Activated naive CD8-positive, alpha-beta T cell treated with anti-CD3 and anti-CD28 coated beads, Interleukin-2, amount 50 U/mL, for 24 hours (primary cell): ENCODE results near the gene EML1.

ENCODE experiments used
- ATAC-seq: fragments of 150-1000 bp; cut with Tn5 transposase; one replicate; pipeline ENCODE4 v1.10.0; 2021
- DNase-seq: peaks from one replicate; pipeline ENCODE4 v3.0.0; 2021
- H3K27ac Mint-ChIP-seq: one replicate; pipeline ENCODE4 v1.8.0; 2021; ENCODE audit warnings: mild to moderate bottlenecking, mixed read lengths
- H3K27me3 Mint-ChIP-seq: one replicate; pipeline ENCODE4 v1.8.0; 2021; ENCODE audit warnings: mixed read lengths
- H3K36me3 Mint-ChIP-seq: one replicate; pipeline ENCODE4 v1.8.0; 2021; ENCODE audit warnings: low read depth, mixed read lengths
- H3K4me1 Mint-ChIP-seq: one replicate; pipeline ENCODE4 v1.8.0; 2021; ENCODE audit warnings: mixed read lengths
- H3K4me3 Mint-ChIP-seq: one replicate; pipeline ENCODE4 v1.8.0; 2021; ENCODE audit warnings: mild to moderate bottlenecking, moderate library complexity, mixed read lengths
- H3K9me3 Mint-ChIP-seq: one replicate; pipeline ENCODE4 v1.8.0; 2021; ENCODE audit warnings: mixed read lengths

The EML1 gene

GRCh38 chr14:99839696-99840095, 46.5 kb downstream of the EML1 start:
- Mint-ChIP-seq H3K27ac (no peak overlapping the region), H3K4me1 (no peaks in the 10 kb centered on the region)

GRCh38 chr14:99840265-99840664, 47.1 kb downstream of the EML1 start:
- no peak for DNase-seq
- Mint-ChIP-seq H3K4me3 (no peak overlapping the region), H3K27ac (no peak overlapping the region), H3K9me3 (no peaks in the 10 kb centered on the region), H3K27me3 (peaks cover 55% of the 10 kb centered on the region), H3K36me3 (no peaks in the 10 kb centered on the region), H3K4me1 (no peaks in the 10 kb centered on the region)
- no peak for ATAC-seq

More at GRCh38 chr14:99839696-99840095, 46.5 kb downstream of the EML1 start:
- no peak for DNase-seq
- Mint-ChIP-seq H3K9me3 (no peaks in the 10 kb centered on the region), H3K36me3 (no peaks in the 10 kb centered on the region), H3K4me3 (no peak overlapping the region), H3K27me3 (peaks cover 53% of the 10 kb centered on the region)
- no peak for ATAC-seq

- peaks cover 50% of the 10 kb centered on the region for H3K27me3 Mint-ChIP-seq
- no peak overlapping the region for H3K4me3 Mint-ChIP-seq
- no peak for ATAC-seq
- no peak for DNase-seq
- no peaks in the 10 kb centered on the region for H3K9me3 Mint-ChIP-seq
- H3K27ac Mint-ChIP-seq, result no peak overlapping the region
- H3K4me1 Mint-ChIP-seq, result no peaks in the 10 kb centered on the region
- H3K36me3 Mint-ChIP-seq, result no peaks in the 10 kb centered on the region
Observed at GRCh38 chr14:99840774-99841305, 47.6 kb downstream of the EML1 start.

DNA sequence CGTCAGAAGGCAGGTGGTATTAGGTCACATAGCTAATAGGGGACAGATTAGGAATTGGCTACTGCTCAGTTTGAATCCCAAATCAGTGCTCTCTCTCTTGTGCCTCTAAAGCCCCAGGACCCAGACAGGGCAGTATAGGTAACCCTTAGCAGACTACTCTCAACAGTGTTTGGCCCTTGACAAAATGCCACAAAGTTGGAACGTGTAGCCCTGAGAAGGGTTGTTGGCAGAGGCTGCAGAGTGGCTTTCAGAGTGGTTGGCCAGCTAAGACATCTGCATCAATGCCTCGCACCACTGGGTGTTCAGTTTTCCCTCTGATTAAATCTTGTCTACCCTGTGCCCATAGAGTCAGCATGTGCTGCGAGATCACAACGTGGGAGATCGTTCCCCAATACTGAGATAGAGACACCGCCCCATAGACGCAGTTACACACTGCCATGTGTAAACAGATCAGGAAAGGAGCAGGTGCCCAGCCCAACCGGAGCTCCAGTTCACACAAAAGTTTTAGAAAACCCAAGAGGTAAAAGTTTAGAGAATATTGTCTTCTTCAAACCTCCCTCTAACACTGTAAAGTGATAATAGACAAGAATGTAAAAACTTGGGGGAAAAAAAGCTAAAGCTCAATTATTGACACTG, 48.3 kb downstream of the EML1 start:
- DNase-seq, result no peak
- Mint-ChIP-seq H3K27me3 (peaks cover 44% of the 10 kb centered on the region), H3K36me3 (no peaks in the 10 kb centered on the region), H3K4me3 (no peak overlapping the region), H3K27ac (no peak overlapping the region), H3K4me1 (no peaks in the 10 kb centered on the region), H3K9me3 (no peaks in the 10 kb centered on the region)
- ATAC-seq, result no peak

- H3K27ac Mint-ChIP-seq, result no peak overlapping the region
- DNase-seq (no peak), ATAC-seq (no peak)
- H3K27me3 Mint-ChIP-seq, result peaks cover 41% of the 10 kb centered on the region
- H3K4me1 Mint-ChIP-seq, result no peaks in the 10 kb centered on the region
- H3K9me3 Mint-ChIP-seq, result peaks cover 3% of the 10 kb centered on the region
- H3K36me3 Mint-ChIP-seq, result no peaks in the 10 kb centered on the region
- H3K4me3 Mint-ChIP-seq, result no peak overlapping the region
Observed at GRCh38 chr14:99842141-99842540, 48.9 kb downstream of the EML1 start.

- no peaks in the 10 kb centered on the region for H3K36me3 Mint-ChIP-seq
- H3K27ac Mint-ChIP-seq, result no peak overlapping the region
- peaks cover 22% of the 10 kb centered on the region for H3K27me3 Mint-ChIP-seq
- ATAC-seq (no peak), DNase-seq (no peak)
- no peak overlapping the region for H3K4me3 Mint-ChIP-seq
- H3K4me1 Mint-ChIP-seq, result no peaks in the 10 kb centered on the region
- H3K9me3 Mint-ChIP-seq, result peaks cover 11% of the 10 kb centered on the region
Observed at GRCh38 chr14:99846808-99847207, 53.6 kb downstream of the EML1 start.

- H3K9me3 Mint-ChIP-seq, result peaks cover 11% of the 10 kb centered on the region
Observed at GRCh38 chr14:99850709-99851108, 57.5 kb downstream of the EML1 start.

DNA sequence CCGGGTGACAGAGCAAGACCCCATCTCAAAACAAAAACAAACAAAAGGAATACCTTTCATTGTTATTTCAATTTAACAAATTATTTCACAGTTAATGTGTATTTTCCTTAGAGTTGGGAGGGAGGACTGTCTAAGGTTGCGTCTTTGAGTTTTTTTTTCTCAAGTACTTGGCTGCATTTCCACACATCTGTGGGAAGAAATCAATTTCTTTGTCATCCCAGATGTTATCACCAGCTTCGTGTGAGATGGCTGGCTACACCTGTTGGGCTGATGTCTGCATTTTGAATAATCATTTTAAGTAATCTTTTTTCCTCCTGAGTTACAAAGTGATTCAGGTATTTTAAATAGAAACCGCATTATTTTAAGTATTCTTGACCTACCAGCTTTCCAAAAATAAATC, 59.4 kb downstream of the EML1 start:
- no peak overlapping the region for H3K27ac Mint-ChIP-seq
- H3K27me3 Mint-ChIP-seq, result peaks cover 13% of the 10 kb centered on the region
- no peak overlapping the region for H3K4me3 Mint-ChIP-seq
- no peaks in the 10 kb centered on the region for H3K36me3 Mint-ChIP-seq
- H3K9me3 Mint-ChIP-seq, result peaks cover 5% of the 10 kb centered on the region
- no peaks in the 10 kb centered on the region for H3K4me1 Mint-ChIP-seq
- ATAC-seq (no peak), DNase-seq (no peak)

More at GRCh38 chr14:99850709-99851108, 57.5 kb downstream of the EML1 start:
- DNase-seq (no peak), ATAC-seq (no peak)
- Mint-ChIP-seq H3K4me1 (no peaks in the 10 kb centered on the region), H3K36me3 (no peaks in the 10 kb centered on the region), H3K27me3 (peaks cover 11% of the 10 kb centered on the region), H3K4me3 (no peak overlapping the region), H3K27ac (no peak overlapping the region)

GRCh38 chr14:99853206-99853605, 60.0 kb downstream of the EML1 start:
- H3K4me1 Mint-ChIP-seq, result no peaks in the 10 kb centered on the region
- no peak for ATAC-seq
- no peaks in the 10 kb centered on the region for H3K36me3 Mint-ChIP-seq
- no peak for DNase-seq
- no peaks in the 10 kb centered on the region for H3K9me3 Mint-ChIP-seq
- H3K4me3 Mint-ChIP-seq, result no peak overlapping the region
- peaks cover 14% of the 10 kb centered on the region for H3K27me3 Mint-ChIP-seq
- no peak overlapping the region for H3K27ac Mint-ChIP-seq

GRCh38 chr14:99854831-99855230, 61.6 kb downstream of the EML1 start:
- Mint-ChIP-seq H3K9me3 (no peaks in the 10 kb centered on the region), H3K36me3 (no peaks in the 10 kb centered on the region), H3K27me3 (peaks cover 11% of the 10 kb centered on the region), H3K27ac (no peak overlapping the region), H3K4me3 (no peak overlapping the region), H3K4me1 (no peaks in the 10 kb centered on the region)
- ATAC-seq (no peak), DNase-seq (no peak)

GRCh38 chr14:99855271-99855670, 62.1 kb downstream of the EML1 start:
- no peaks in the 10 kb centered on the region for H3K36me3 Mint-ChIP-seq
- no peaks in the 10 kb centered on the region for H3K4me1 Mint-ChIP-seq
- no peak for DNase-seq
- no peak overlapping the region for H3K27ac Mint-ChIP-seq
- peaks cover 11% of the 10 kb centered on the region for H3K27me3 Mint-ChIP-seq
- H3K9me3 Mint-ChIP-seq, result no peaks in the 10 kb centered on the region
- ATAC-seq, result no peak
- no peak overlapping the region for H3K4me3 Mint-ChIP-seq

- H3K27ac Mint-ChIP-seq, result no peak overlapping the region
- H3K4me3 Mint-ChIP-seq, result no peak overlapping the region
- H3K4me1 Mint-ChIP-seq, result no peaks in the 10 kb centered on the region
- H3K27me3 Mint-ChIP-seq, result peaks cover 8% of the 10 kb centered on the region
- ATAC-seq, result no peak
- DNase-seq, result no peak
- no peaks in the 10 kb centered on the region for H3K36me3 Mint-ChIP-seq
- H3K9me3 Mint-ChIP-seq, result no peaks in the 10 kb centered on the region
Observed at GRCh38 chr14:99857551-99857950, 64.3 kb downstream of the EML1 start.

DNA sequence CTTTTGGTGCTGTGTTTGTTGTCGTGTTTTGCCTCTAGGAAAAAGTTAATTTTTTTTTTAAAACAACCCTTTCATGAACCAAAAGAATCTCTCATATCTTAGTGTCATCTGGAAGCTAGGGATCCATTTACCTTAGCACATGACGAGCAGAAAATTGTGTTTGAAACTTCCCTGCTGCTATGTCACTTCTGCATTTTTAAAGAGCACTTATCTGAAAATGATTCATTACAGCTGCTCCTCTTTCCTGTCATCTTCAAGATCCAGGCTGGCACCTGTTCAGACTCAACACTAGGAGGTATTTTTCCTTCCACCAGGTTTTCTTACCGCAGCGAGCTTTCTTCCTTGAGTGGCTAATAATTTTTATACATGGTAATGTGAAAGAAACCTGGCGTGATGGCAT, 67.0 kb downstream of the EML1 start:
- H3K36me3 Mint-ChIP-seq, result no peaks in the 10 kb centered on the region

GRCh38 chr14:99862136-99862535, 68.9 kb downstream of the EML1 start:
- DNase-seq, result no peak
- Mint-ChIP-seq H3K4me1 (no peaks in the 10 kb centered on the region), H3K4me3 (no peak overlapping the region), H3K27me3 (peaks cover 15% of the 10 kb centered on the region), H3K27ac (no peak overlapping the region), H3K9me3 (no peaks in the 10 kb centered on the region), H3K36me3 (no peaks in the 10 kb centered on the region)
- ATAC-seq, result no peak

More for the DNA sequence above, 67.0 kb downstream of the EML1 start:
- ATAC-seq (no peak), DNase-seq (no peak)
- Mint-ChIP-seq H3K27me3 (peaks cover 13% of the 10 kb centered on the region), H3K9me3 (no peaks in the 10 kb centered on the region), H3K4me1 (no peaks in the 10 kb centered on the region), H3K27ac (no peak overlapping the region), H3K4me3 (no peak overlapping the region)

DNA sequence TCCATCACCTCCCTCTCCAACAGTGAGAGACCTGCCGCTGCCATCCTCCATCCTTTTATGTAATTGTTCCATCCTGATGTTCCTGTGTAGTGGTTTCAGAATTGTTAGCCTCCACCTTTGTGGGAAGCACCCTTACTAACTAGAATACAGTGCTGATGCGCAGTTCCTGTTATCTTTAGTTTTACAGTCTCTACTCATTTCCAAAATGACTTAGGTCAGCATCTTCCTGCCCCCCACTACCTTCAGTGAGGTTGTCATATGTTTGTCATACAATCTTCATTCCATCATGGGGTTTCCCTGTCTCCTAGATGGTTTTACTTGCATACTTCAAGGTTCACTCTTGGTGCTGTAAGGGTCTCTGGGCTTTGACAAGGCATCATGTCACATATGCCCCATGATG, 69.8 kb downstream of the EML1 start:
- H3K4me1 Mint-ChIP-seq, result no peaks in the 10 kb centered on the region
- H3K9me3 Mint-ChIP-seq, result no peaks in the 10 kb centered on the region
- no peaks in the 10 kb centered on the region for H3K36me3 Mint-ChIP-seq
- no peak overlapping the region for H3K4me3 Mint-ChIP-seq
- peaks cover 14% of the 10 kb centered on the region for H3K27me3 Mint-ChIP-seq
- DNase-seq, result no peak
- H3K27ac Mint-ChIP-seq, result no peak overlapping the region
- ATAC-seq, result no peak

DNA sequence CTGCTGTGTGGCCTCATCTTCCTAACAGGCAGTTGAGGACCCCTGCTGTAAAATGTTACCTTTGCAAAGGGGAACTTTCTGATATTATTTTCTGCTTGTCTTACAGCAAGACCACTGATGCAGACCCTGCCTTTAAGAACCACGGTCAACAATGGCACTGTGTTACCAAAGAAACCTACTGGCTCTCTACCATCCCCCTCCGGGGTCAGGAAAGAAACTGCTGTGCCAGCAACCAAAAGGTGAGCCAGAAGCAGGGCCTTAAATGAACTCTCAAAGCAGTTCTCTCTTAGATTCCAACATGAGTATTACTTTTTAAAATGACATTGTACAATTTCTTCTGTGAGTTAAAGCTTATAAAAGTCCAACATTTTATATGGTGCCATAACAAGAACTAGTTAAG, 72.2 kb downstream of the EML1 start:
- Mint-ChIP-seq H3K27ac (no peak overlapping the region), H3K27me3 (peaks cover 29% of the 10 kb centered on the region), H3K4me3 (no peak overlapping the region), H3K4me1 (no peaks in the 10 kb centered on the region), H3K36me3 (no peaks in the 10 kb centered on the region), H3K9me3 (no peaks in the 10 kb centered on the region)
- DNase-seq (no peak), ATAC-seq (no peak)
